HEK293 (cell line): ENCODE data around the gene LGR5.
A peak's percentile ranks its signal among the peaks of the same experiment; 100 is the strongest.

Experiments
- GFI1B ChIP-seq: fragments of 450-650 bp; formaldehyde crosslinking; IDR thresholded peaks from 2 replicates; pipeline ENCODE4 v1.5.1; 2016; ENCODE audit warnings: missing biosample characterization, missing genetic modification characterization
- IKZF3 ChIP-seq: fragments of 450-650 bp; IDR thresholded peaks from 2 replicates; pipeline ENCODE4 v1.5.0; 2018; ENCODE audit warnings: missing biosample characterization, mild to moderate bottlenecking, missing genetic modification characterization, moderate library complexity
- KLF8 ChIP-seq: fragments of 450-650 bp; formaldehyde crosslinking; IDR thresholded peaks from 2 replicates; pipeline ENCODE4 v1.5.1; 2016; ENCODE audit warnings: missing biosample characterization, missing genetic modification characterization
- RBAK ChIP-seq: fragments of 450-650 bp; formaldehyde crosslinking; IDR thresholded peaks from 2 replicates; pipeline ENCODE4 v1.5.1; 2016; ENCODE audit warnings: missing biosample characterization, missing genetic modification characterization
- SCRT1 ChIP-seq: fragments of 450-650 bp; formaldehyde crosslinking; IDR thresholded peaks from 2 replicates; pipeline ENCODE4 v1.5.1; 2016; ENCODE audit warnings: missing biosample characterization, missing genetic modification characterization, borderline replicate concordance
- SP2 ChIP-seq: fragments of 450-650 bp; formaldehyde crosslinking; IDR thresholded peaks from 2 replicates; pipeline ENCODE4 v1.5.1; 2016; ENCODE audit warnings: missing biosample characterization, missing genetic modification characterization
- WT1 ChIP-seq: fragments of 450-650 bp; formaldehyde crosslinking; IDR thresholded peaks from 2 replicates; pipeline ENCODE4 v1.5.1; 2016; ENCODE audit warnings: missing biosample characterization, missing genetic modification characterization
- ZBTB1 ChIP-seq: fragments of 450-650 bp; formaldehyde crosslinking; IDR thresholded peaks from 2 replicates; pipeline ENCODE4 v1.5.1; 2016; ENCODE audit warnings: missing biosample characterization, missing genetic modification characterization
- ZBTB17 ChIP-seq: fragments of 450-650 bp; formaldehyde crosslinking; IDR thresholded peaks from 2 replicates; pipeline ENCODE4 v1.5.1; 2016; ENCODE audit warnings: missing biosample characterization, missing genetic modification characterization
- ZBTB26 ChIP-seq: fragments of 450-650 bp; formaldehyde crosslinking; optimal IDR thresholded peaks from 2 replicates; pipeline ENCODE3; 2016; ENCODE audit warnings: missing biosample characterization, mild to moderate bottlenecking, missing genetic modification characterization
- ZNF157 ChIP-seq: fragments of 450-650 bp; formaldehyde crosslinking; IDR thresholded peaks from 2 replicates; pipeline ENCODE4 v1.5.1; 2016; ENCODE audit warnings: missing biosample characterization, missing genetic modification characterization
- ZNF248 ChIP-seq: fragments of 450-650 bp; formaldehyde crosslinking; IDR thresholded peaks from 2 replicates; pipeline ENCODE4 v1.5.1; 2017; ENCODE audit warnings: missing biosample characterization, missing genetic modification characterization
- ZNF292 ChIP-seq: fragments of 450-650 bp; formaldehyde crosslinking; IDR thresholded peaks from 2 replicates; pipeline ENCODE4 v1.5.1; 2016; ENCODE audit warnings: low read depth, missing biosample characterization, missing genetic modification characterization, borderline replicate concordance
- ZNF37A ChIP-seq: fragments of 450-650 bp; IDR thresholded peaks from 2 replicates; pipeline ENCODE4 v1.5.1; 2018; ENCODE audit warnings: missing biosample characterization, missing genetic modification characterization
- ZNF416 ChIP-seq: fragments of 450-650 bp; formaldehyde crosslinking; IDR thresholded peaks from 2 replicates; pipeline ENCODE4 v1.5.1; 2016; ENCODE audit warnings: missing biosample characterization, missing genetic modification characterization
- ZNF433 ChIP-seq: fragments of 450-650 bp; formaldehyde crosslinking; IDR thresholded peaks from 2 replicates; pipeline ENCODE4 v1.5.1; 2016; ENCODE audit warnings: missing biosample characterization, missing genetic modification characterization, low read depth
- ZNF501 ChIP-seq: fragments of 450-650 bp; formaldehyde crosslinking; IDR thresholded peaks from 2 replicates; pipeline ENCODE4 v1.5.1; 2016; ENCODE audit warnings: missing biosample characterization, missing genetic modification characterization
- ZNF514 ChIP-seq: fragments of 450-650 bp; formaldehyde crosslinking; IDR thresholded peaks from 2 replicates; pipeline ENCODE4 v1.5.1; 2016; ENCODE audit warnings: missing biosample characterization, missing genetic modification characterization
- ZNF521 ChIP-seq: fragments of 450-650 bp; formaldehyde crosslinking; IDR thresholded peaks from 2 replicates; pipeline ENCODE4 v1.5.1; 2017; ENCODE audit warnings: missing biosample characterization, mild to moderate bottlenecking, missing genetic modification characterization
- ZNF548 ChIP-seq: fragments of 450-650 bp; formaldehyde crosslinking; IDR thresholded peaks from 2 replicates; pipeline ENCODE4 v1.5.1; 2016; ENCODE audit warnings: missing biosample characterization, missing genetic modification characterization
- ZNF639 ChIP-seq: fragments of 450-650 bp; formaldehyde crosslinking; IDR thresholded peaks from 2 replicates; pipeline ENCODE4 v1.5.1; 2016; ENCODE audit warnings: missing biosample characterization, missing genetic modification characterization
- ZNF658 ChIP-seq: fragments of 450-650 bp; formaldehyde crosslinking; IDR thresholded peaks from 2 replicates; pipeline ENCODE4; 2016; ENCODE audit warnings: missing biosample characterization, missing genetic modification characterization
- ZNF670 ChIP-seq: fragments of 450-650 bp; formaldehyde crosslinking; IDR thresholded peaks from 2 replicates; pipeline ENCODE4 v1.5.1; 2016; ENCODE audit warnings: missing biosample characterization, missing genetic modification characterization, low read depth
- ZNF777 ChIP-seq: fragments of 450-650 bp; formaldehyde crosslinking; IDR thresholded peaks from 2 replicates; pipeline ENCODE4 v1.5.1; 2017; ENCODE audit warnings: missing biosample characterization, missing genetic modification characterization, borderline replicate concordance
- ZXDB ChIP-seq: fragments of 450-650 bp; formaldehyde crosslinking; IDR thresholded peaks from 2 replicates; pipeline ENCODE4 v1.5.1; 2016; ENCODE audit warnings: missing biosample characterization, missing genetic modification characterization
- TF ChIP-seq, protein P1 (sequence below): fragments of 450-650 bp; formaldehyde crosslinking; IDR thresholded peaks from 2 replicates; pipeline ENCODE4 v1.5.1; 2016; ENCODE audit warnings: missing biosample characterization, missing genetic modification characterization
- TF ChIP-seq, protein P2 (sequence below): fragments of 450-650 bp; formaldehyde crosslinking; IDR thresholded peaks from 2 replicates; pipeline ENCODE4 v1.5.1; 2017; ENCODE audit warnings: missing biosample characterization, missing genetic modification characterization
- TF ChIP-seq, protein P3 (sequence below): fragments of 450-650 bp; formaldehyde crosslinking; IDR thresholded peaks from 2 replicates; pipeline ENCODE4 v1.5.0; 2017; ENCODE audit warnings: missing biosample characterization, missing genetic modification characterization, borderline replicate concordance
- TF ChIP-seq, protein P4 (sequence below): fragments of 450-650 bp; formaldehyde crosslinking; IDR thresholded peaks from 2 replicates; pipeline ENCODE4 v1.5.1; 2016; ENCODE audit warnings: missing biosample characterization, missing genetic modification characterization, low read depth
- TF ChIP-seq, protein P5 (sequence below): fragments of 450-650 bp; formaldehyde crosslinking; IDR thresholded peaks from 2 replicates; pipeline ENCODE4 v1.5.1; 2016; ENCODE audit warnings: missing biosample characterization, missing genetic modification characterization

Gene LGR5

DNA sequence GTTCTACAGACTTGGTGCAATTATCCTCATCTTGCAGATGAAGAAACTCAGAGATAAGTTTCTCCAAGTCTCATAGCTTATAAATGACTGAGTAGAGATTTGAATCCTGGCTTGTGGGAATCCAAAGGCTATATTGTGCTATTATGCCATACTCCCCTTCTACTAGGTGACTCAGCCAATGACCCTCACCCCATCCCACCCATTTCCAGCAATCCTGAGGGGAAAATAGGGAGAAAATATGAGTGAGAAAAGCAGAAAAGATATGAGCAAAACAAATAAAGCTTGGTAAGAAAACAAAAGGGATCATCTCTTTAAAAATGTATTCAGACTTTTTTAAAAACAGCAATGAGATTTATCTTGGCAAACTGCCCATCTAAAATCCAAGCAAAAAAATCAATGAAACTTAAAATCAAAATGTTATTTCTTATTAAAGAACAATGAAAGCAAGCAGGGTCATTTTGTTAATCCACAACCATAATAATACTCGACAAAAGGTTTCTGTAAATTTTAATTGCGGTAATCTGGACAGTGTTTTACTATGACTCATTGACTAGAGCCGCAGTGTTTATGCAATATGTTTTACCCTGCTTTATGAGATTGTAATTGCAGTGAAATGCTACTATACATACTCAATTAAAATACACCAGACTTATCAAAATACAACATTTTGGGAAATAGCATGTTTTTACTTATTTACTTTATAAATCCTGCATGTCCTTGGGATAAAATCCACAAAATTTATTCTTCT lies 13.1 kb upstream of the LGR5 start (continued):
- TF ChIP-seq ZNF514 (tag by site-specific recombination) (no peak), ZNF639 (tag by site-specific recombination) (no peak), ZNF248 (tag by site-specific recombination) (no peak), ZNF670 (no peak), GFI1B (tag by site-specific recombination) (peak; percentile 93), ZBTB26 (tag by site-specific recombination) (no peak), WT1 (peak; percentile 45; the same call in 1 of the 2 replicates), ZNF658 (tag by site-specific recombination) (no peak), ZNF548 (tag by site-specific recombination) (no peak), ZBTB1 (tag by site-specific recombination) (peak; percentile 88; the same call in 1 of the 2 replicates), ZNF416 (tag by site-specific recombination) (no peak), ZNF501 (tag by site-specific recombination) (no peak), IKZF3 (tag by site-specific recombination) (no peak), RBAK (tag by site-specific recombination) (no peak), ZNF777 (tag by site-specific recombination) (no peak), SP2 (tag by site-specific recombination) (no peak), ZXDB (peak; percentile 66; the same call in 1 of the 2 replicates), KLF8 (tag by site-specific recombination) (0 out of 2 replicates have a peak, but pooled peaks have one; percentile 29), ZNF37A (tag by site-specific recombination) (no peak), ZBTB17 (tag by site-specific recombination) (no peak), SCRT1 (tag by site-specific recombination) (no peak), ZNF433 (tag by site-specific recombination) (no peak), ZNF292 (tag by site-specific recombination) (no peak), ZNF157 (tag by site-specific recombination) (no peak), ZNF521 (no peak)
- TF ChIP-seq, protein P1, sequence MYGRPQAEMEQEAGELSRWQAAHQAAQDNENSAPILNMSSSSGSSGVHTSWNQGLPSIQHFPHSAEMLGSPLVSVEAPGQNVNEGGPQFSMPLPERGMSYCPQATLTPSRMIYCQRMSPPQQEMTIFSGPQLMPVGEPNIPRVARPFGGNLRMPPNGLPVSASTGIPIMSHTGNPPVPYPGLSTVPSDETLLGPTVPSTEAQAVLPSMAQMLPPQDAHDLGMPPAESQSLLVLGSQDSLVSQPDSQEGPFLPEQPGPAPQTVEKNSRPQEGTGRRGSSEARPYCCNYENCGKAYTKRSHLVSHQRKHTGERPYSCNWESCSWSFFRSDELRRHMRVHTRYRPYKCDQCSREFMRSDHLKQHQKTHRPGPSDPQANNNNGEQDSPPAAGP (tag by site-specific recombination): no peak
- TF ChIP-seq, protein P2, sequence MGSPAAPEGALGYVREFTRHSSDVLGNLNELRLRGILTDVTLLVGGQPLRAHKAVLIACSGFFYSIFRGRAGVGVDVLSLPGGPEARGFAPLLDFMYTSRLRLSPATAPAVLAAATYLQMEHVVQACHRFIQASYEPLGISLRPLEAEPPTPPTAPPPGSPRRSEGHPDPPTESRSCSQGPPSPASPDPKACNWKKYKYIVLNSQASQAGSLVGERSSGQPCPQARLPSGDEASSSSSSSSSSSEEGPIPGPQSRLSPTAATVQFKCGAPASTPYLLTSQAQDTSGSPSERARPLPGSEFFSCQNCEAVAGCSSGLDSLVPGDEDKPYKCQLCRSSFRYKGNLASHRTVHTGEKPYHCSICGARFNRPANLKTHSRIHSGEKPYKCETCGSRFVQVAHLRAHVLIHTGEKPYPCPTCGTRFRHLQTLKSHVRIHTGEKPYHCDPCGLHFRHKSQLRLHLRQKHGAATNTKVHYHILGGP (tag by site-specific recombination): peak; percentile 74
- TF ChIP-seq, protein P3, sequence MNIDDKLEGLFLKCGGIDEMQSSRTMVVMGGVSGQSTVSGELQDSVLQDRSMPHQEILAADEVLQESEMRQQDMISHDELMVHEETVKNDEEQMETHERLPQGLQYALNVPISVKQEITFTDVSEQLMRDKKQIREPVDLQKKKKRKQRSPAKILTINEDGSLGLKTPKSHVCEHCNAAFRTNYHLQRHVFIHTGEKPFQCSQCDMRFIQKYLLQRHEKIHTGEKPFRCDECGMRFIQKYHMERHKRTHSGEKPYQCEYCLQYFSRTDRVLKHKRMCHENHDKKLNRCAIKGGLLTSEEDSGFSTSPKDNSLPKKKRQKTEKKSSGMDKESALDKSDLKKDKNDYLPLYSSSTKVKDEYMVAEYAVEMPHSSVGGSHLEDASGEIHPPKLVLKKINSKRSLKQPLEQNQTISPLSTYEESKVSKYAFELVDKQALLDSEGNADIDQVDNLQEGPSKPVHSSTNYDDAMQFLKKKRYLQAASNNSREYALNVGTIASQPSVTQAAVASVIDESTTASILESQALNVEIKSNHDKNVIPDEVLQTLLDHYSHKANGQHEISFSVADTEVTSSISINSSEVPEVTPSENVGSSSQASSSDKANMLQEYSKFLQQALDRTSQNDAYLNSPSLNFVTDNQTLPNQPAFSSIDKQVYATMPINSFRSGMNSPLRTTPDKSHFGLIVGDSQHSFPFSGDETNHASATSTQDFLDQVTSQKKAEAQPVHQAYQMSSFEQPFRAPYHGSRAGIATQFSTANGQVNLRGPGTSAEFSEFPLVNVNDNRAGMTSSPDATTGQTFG (tag by site-specific recombination): no peak
- TF ChIP-seq, protein P4, sequence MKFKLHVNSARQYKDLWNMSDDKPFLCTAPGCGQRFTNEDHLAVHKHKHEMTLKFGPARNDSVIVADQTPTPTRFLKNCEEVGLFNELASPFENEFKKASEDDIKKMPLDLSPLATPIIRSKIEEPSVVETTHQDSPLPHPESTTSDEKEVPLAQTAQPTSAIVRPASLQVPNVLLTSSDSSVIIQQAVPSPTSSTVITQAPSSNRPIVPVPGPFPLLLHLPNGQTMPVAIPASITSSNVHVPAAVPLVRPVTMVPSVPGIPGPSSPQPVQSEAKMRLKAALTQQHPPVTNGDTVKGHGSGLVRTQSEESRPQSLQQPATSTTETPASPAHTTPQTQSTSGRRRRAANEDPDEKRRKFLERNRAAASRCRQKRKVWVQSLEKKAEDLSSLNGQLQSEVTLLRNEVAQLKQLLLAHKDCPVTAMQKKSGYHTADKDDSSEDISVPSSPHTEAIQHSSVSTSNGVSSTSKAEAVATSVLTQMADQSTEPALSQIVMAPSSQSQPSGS (tag by site-specific recombination): no peak
- TF ChIP-seq, protein P5, sequence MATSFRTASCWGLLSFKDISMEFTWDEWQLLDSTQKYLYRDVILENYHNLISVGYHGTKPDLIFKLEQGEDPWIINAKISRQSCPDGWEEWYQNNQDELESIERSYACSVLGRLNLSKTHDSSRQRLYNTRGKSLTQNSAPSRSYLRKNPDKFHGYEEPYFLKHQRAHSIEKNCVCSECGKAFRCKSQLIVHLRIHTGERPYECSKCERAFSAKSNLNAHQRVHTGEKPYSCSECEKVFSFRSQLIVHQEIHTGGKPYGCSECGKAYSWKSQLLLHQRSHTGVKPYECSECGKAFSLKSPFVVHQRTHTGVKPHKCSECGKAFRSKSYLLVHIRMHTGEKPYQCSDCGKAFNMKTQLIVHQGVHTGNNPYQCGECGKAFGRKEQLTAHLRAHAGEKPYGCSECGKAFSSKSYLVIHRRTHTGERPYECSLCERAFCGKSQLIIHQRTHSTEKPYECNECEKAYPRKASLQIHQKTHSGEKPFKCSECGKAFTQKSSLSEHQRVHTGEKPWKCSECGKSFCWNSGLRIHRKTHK: no peak
